SJSA1 (cell line): ENCODE results near the gene CIP2A. TPM values are rescaled to one million over a fixed set of nuclear protein-coding genes. Genes with fewer than 3 reads are reported as not detected.
A peak's percentile ranks its signal among the peaks of the same experiment; 100 is the strongest.
"Not testable (repeated sequence)": the region's sequence is repeated elsewhere in the genome, so short reads cannot be mapped to it uniquely, and the experiment has no call there.

Source experiments
- DNase-seq, 2 experiments: peaks; one replicate each; pipeline ENCODE4 v3.0.0-alpha.2; 2015 to 2020; ENCODE audit warnings: low spot score in 2 of 2, low read depth in 1 of 2
- H3K27ac ChIP-seq: fragments of 250-450 bp; sonication (Bioruptor Pico); 2 replicates; pipeline ENCODE4 v1.5.1; 2020; ENCODE audit warnings: mild to moderate bottlenecking, moderate library complexity
- H3K27me3 ChIP-seq: fragments of 250-450 bp; sonication (Bioruptor Pico); replicated peaks from 2 replicates; pipeline ENCODE4 v1.5.1; 2020; ENCODE audit warnings: mild to moderate bottlenecking, moderate library complexity
- H3K36me3 ChIP-seq: fragments of 250-450 bp; sonication (Bioruptor Pico); 2 replicates; pipeline ENCODE4 v1.5.1; 2020; ENCODE audit warnings: mild to moderate bottlenecking
- H3K4me1 ChIP-seq: fragments of 250-450 bp; sonication (Bioruptor Pico); replicated peaks from 2 replicates; pipeline ENCODE4 v1.6.1; 2021; ENCODE audit warnings: mild to moderate bottlenecking
- H3K4me3 ChIP-seq: fragments of 250-450 bp; sonication (Bioruptor Pico); 2 replicates; pipeline ENCODE4 v1.5.1; 2020; ENCODE audit warnings: mild to moderate bottlenecking
- H3K9me3 ChIP-seq: fragments of 250-450 bp; sonication (Bioruptor Pico); replicated peaks from 2 replicates; pipeline ENCODE4 v1.5.1; 2020; ENCODE audit warnings: mild to moderate bottlenecking
- total RNA-seq: library from RNA; depleted of rRNA; stranded (reverse); fragments of >200 nt; shearing (Covaris generic); gene quantifications from 2 replicates; pipeline ENCODE4 v1.2.3, GENCODE V29; 2014; rRNA removed

Gene CIP2A
- 56.1 and 57.0 TPM in 2 replicates for total RNA-seq

- Histone ChIP-seq H3K27ac (peak within 1 kb of the TSS; percentile 95), H3K9me3 (no peaks in the 10 kb centered on the region), H3K36me3 (peaks cover 26% of the 10 kb centered on the region), H3K4me1 (0 out of 2 replicates have a peak, but pooled peaks cover 4% of the 10 kb centered on the region), H3K27me3 (no peaks in the 10 kb centered on the region), H3K4me3 (peak within 1 kb of the TSS; percentile 61)
- peak; percentile 95 to 96 for DNase-seq
Observed at GRCh38 chr3:108589081-108589997, at the start of gene CIP2A, which contains the start of gene DZIP3. TSS of gene CIP2A (minus strand) at chr3:108589438. CDS start at chr3:108589375, 63 bp downstream. TSS of gene DZIP3 (plus strand) at chr3:108589722. CDS start at chr3:108605407, 15,685 bp downstream.

GRCh38 chr3:108629974-108630373 is 40.7 kb upstream of the CIP2A start:
- H3K9me3 ChIP-seq = no peaks in the 10 kb centered on the region
- no peak overlapping the region for H3K4me3 ChIP-seq
- H3K36me3 ChIP-seq = no peaks in the 10 kb centered on the region
- H3K27me3 ChIP-seq = no peaks in the 10 kb centered on the region
- H3K27ac ChIP-seq = no peak overlapping the region
- no peak for DNase-seq
- no peaks in the 10 kb centered on the region for H3K4me1 ChIP-seq

DNA sequence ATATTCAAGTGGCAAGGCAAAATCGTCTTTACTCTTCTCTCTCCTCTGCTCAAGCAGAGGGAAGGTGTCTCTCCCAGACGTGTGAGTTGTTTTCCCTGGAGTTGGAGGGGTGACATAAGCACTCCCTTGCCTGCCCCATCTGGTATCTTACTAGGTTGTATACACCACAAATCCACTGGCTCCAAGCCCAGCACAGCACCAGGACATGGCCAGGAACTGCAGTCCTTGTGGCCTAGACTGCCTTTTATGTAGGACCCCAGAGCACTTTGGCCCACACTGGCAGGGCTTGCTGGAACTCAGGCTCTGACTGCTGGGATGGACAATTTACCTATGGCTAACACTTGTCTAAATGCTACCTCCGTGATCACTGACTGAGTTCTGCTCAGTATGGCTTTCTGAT is 34.3 kb upstream of the CIP2A start:
- Histone ChIP-seq H3K4me1 (no peaks in the 10 kb centered on the region), H3K9me3 (no peaks in the 10 kb centered on the region), H3K27me3 (no peaks in the 10 kb centered on the region), H3K36me3 (no peaks in the 10 kb centered on the region), H3K27ac (no peak overlapping the region), H3K4me3 (no peak overlapping the region)
- no peak for DNase-seq

DNA sequence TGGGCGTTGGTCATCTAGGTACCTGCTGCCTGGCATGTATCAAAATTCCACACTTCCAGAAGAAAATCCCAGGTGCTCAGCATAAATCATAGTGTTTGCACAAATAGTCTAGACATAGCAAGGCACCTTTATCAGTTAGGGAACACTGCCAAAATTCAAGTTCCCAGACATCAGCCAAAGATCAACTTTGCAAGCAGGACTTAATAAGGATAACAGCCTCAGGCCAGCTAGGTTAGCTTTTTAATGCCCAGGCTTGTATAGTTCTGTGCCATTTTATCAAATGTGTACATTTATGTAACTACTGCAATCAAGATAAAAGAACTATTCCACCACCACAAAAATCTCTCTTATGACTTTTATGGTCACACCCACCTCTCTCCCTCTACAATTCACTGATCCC is 31.0 kb upstream of the CIP2A start:
- H3K27ac ChIP-seq = no peak overlapping the region
- no peak overlapping the region for H3K4me3 ChIP-seq
- H3K36me3 ChIP-seq = no peaks in the 10 kb centered on the region
- H3K9me3 ChIP-seq = no peaks in the 10 kb centered on the region
- H3K4me1 ChIP-seq = no peaks in the 10 kb centered on the region
- no peak for DNase-seq
- no peaks in the 10 kb centered on the region for H3K27me3 ChIP-seq

- not testable (repeated sequence) for H3K4me1 ChIP-seq, DNase-seq, H3K9me3 ChIP-seq, H3K27ac ChIP-seq, H3K4me3 ChIP-seq, H3K27me3 ChIP-seq, H3K36me3 ChIP-seq
Observed at GRCh38 chr3:108616090-108616489, 26.9 kb upstream of the CIP2A start.

DNA sequence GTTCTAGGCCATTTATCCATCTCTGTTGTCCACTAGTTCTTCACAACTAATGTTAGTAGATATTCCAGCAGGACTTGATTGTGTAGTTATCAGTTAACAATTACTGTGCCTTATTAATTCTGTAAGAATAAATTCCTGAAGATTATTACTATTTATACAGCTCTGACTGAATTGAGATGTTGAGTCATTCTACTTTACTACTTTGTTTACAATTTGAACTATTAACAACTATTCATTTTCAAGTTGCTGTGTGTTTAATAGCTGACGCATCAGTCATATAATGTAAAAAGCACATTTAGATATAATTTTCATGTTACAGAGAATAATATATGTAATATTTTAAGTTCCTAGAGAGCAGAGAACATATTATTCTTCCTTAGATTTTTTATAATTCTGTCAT is 21.4 kb upstream of the CIP2A start:
- H3K9me3 ChIP-seq = no peaks in the 10 kb centered on the region
- no peaks in the 10 kb centered on the region for H3K27me3 ChIP-seq
- no peaks in the 10 kb centered on the region; the same call in 1 of the 2 replicates for H3K36me3 ChIP-seq
- H3K4me1 ChIP-seq = no peaks in the 10 kb centered on the region
- no peak overlapping the region for H3K27ac ChIP-seq
- no peak overlapping the region for H3K4me3 ChIP-seq
- no peak for DNase-seq

DNA sequence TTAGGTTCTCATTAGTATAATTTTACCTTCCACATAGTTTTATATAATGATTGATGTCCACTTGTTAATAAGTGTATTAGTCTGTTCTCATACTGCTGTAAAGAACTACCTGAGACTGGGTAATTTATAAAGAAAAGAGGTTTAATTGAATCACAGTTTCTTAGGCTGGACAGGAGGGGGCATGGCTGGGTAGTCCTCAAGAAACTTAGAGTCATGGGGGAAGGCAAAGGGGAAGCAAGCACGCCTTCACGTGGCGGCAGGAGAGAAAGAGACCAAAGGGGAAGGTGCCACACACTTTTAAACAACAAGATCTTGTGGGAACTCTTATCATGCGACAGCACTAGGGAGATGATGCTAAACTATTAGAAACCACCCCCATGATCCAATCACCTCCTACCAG is 19.5 kb upstream of the CIP2A start:
- no peak for DNase-seq
- Histone ChIP-seq H3K9me3 (no peaks in the 10 kb centered on the region), H3K27me3 (no peaks in the 10 kb centered on the region), H3K4me3 (no peak overlapping the region), H3K27ac (no peak overlapping the region), H3K36me3 (no peaks in the 10 kb centered on the region; the same call in 1 of the 2 replicates), H3K4me1 (0 out of 2 replicates have a peak, but pooled peaks cover 2% of the 10 kb centered on the region)

GRCh38 chr3:108605491-108605890 is 16.3 kb upstream of the CIP2A start:
- Histone ChIP-seq H3K4me3 (no peak overlapping the region), H3K4me1 (0 out of 2 replicates have a peak, but pooled peaks cover 4% of the 10 kb centered on the region), H3K36me3 (no peaks in the 10 kb centered on the region), H3K27ac (no peak overlapping the region), H3K9me3 (no peaks in the 10 kb centered on the region), H3K27me3 (no peaks in the 10 kb centered on the region)
- no peak for DNase-seq

DNA sequence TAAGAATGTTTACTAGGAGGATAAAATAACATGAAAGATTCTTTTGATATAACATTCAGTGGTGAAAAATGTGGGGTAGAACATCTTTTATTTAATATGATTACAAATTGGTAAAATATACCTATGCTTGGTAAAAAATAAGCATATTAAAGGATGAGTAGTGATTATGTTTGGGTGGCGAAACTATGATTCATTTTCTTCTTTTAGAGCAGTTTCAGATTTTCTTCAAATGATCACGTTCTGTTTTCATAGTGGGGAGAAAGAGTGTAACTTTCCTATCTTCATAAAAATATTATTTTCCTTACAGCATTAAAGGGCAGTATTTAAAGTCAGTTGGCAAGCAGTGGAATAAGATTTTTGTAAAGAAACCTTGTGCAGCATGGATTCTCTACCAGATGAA is 15.8 kb upstream of the CIP2A start:
- H3K4me3 ChIP-seq = no peak overlapping the region
- no peaks in the 10 kb centered on the region for H3K27me3 ChIP-seq
- no peaks in the 10 kb centered on the region for H3K9me3 ChIP-seq
- no peak for DNase-seq
- 0 out of 2 replicates have a peak, but pooled peaks cover 4% of the 10 kb centered on the region for H3K4me1 ChIP-seq
- no peak overlapping the region for H3K27ac ChIP-seq
- no peaks in the 10 kb centered on the region for H3K36me3 ChIP-seq

GRCh38 chr3:108603691-108604090 is 14.5 kb upstream of the CIP2A start:
- Histone ChIP-seq H3K27me3 (no peaks in the 10 kb centered on the region), H3K9me3 (no peaks in the 10 kb centered on the region), H3K36me3 (no peaks in the 10 kb centered on the region), H3K27ac (no peak overlapping the region), H3K4me3 (no peak overlapping the region), H3K4me1 (0 out of 2 replicates have a peak, but pooled peaks cover 4% of the 10 kb centered on the region)
- no peak for DNase-seq

DNA sequence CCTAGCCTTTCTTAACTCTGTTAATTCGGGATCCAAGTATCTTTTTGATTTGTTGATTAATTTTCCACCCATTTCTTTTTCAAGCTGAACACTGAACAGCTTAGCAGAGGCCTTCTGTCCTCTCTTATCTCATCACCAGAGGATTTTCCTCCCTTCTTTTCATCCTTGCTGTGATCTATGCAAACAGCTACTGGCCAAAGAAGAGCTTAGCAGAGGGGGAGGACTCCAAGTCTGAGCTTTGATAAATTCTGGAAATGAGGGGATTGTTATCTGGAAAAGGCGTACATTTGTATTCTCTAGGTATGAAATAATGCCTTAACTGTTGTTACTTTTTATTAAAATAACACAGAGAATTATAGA is 13.7 kb upstream of the CIP2A start:
- H3K27ac ChIP-seq = no peak overlapping the region
- H3K9me3 ChIP-seq = no peaks in the 10 kb centered on the region
- DNase-seq = no peak
- no peaks in the 10 kb centered on the region for H3K36me3 ChIP-seq
- H3K4me3 ChIP-seq = no peak overlapping the region
- H3K27me3 ChIP-seq = no peaks in the 10 kb centered on the region
- H3K4me1 ChIP-seq = 0 out of 2 replicates have a peak, but pooled peaks cover 4% of the 10 kb centered on the region

GRCh38 chr3:108602249-108602934 is 13.2 kb upstream of the CIP2A start:
- no peaks in the 10 kb centered on the region for H3K9me3 ChIP-seq
- H3K36me3 ChIP-seq = no peaks in the 10 kb centered on the region
- H3K4me3 ChIP-seq = no peak overlapping the region
- DNase-seq = no peak
- H3K4me1 ChIP-seq = 0 out of 2 replicates have a peak, but pooled peaks cover 4% of the 10 kb centered on the region
- H3K27ac ChIP-seq = no peak overlapping the region
- H3K27me3 ChIP-seq = no peaks in the 10 kb centered on the region

DNA sequence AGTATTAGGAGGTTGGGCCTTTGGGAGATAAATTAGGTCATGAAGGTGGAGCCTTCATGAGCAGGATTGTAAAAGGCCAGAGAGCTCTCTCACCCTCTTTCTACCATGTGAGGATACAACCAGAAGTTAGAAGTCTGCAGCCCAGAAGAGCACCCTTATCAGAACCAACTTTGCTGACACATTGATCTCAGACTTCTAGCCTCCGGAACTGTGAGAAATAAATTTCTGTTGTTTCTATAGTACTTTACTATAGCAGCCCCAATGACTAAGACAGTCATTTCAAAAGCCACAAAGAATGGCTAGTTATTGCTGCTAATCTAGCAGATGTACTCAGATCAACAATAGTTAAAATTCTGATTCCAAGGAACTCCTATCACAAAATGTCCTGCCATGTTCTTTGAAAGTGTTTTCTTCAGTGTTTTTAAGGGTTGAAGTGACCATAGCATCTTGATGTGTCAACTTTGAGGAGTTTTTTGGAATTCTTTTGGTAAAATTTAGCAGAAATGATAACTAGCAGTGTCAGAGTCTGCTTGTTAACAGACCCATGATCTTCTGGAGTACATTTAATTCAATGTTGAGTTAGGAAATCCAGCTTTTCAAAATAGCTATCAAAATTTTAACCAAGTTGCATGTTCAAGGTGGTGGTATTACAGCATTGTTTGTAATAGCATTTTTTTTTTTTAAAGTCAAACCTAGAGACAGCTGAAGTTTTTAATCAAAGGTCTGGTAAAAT is 10.6 kb upstream of the CIP2A start:
- Histone ChIP-seq H3K36me3 (no peaks in the 10 kb centered on the region), H3K27me3 (no peaks in the 10 kb centered on the region), H3K9me3 (no peaks in the 10 kb centered on the region), H3K4me3 (no peak overlapping the region), H3K27ac (no peak overlapping the region), H3K4me1 (0 out of 2 replicates have a peak, but pooled peaks cover 4% of the 10 kb centered on the region)
- DNase-seq = no peak
